SIG-M5 (cell line): Measurements from ENCODE around the gene SNUPN.
"Not testable (repeated sequence)": the region's sequence is repeated elsewhere in the genome, so short reads cannot be mapped to it uniquely, and the experiment has no call there.

Source experiments
- DNase-seq: peaks from one replicate; lab custom pipeline; 2025; lab: John Stamatoyannopoulos, UW

The SNUPN gene

DNA sequence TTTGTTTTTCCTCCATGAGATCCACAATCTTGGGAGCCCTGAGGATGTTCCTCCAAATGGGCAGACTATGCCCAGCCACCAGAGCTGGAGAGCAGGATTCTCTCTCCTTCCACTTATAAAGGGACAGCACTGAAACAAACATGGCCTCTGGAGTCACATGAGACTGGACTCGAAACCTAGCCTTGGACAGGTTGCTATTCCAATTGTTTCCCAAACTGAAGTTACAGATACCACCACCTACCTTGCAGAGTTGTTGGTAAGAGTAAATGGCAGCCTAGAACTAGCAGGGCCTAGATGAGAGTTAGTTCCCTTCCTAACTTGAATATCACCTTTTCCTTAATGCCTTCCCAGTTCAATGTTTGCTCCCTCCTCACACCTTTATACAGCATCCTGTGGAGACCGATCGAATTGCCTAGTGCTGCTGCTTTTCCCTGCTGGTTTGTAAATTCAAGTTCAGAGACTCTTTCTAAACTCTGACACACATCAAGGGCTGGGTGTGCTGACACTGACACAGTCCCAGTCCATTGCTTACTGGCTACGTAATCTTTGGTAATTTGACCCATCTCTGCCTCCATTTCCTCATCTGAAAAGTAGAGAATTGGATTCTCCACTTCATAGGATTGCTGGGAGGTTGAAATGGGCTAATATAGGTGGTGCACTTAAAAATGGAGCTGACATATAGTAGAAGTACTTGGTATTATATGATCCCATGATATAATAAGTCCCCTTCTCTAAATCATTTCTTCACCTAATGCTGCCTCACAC, 11.9 kb upstream of the SNUPN start:
- no peak for DNase-seq

DNA sequence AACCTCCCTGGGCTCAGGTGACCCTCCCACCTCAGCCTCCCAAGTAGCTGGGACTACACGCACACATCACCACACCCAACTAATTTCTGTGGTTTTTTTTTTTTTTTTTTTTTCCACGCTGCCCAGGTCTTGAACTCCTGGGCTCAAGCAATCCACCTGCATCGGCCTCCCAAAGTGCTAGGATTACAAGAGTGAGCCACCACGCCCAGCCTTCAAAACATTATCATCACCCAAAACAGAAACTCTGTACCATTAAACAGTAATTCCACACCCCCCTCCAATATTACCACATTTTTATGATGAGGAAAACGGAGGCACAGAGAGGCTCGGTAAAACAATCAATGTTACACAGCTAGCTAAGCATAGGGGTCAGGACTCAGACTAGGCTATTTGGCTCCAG, 10.5 kb upstream of the SNUPN start:
- no peak for DNase-seq

DNA sequence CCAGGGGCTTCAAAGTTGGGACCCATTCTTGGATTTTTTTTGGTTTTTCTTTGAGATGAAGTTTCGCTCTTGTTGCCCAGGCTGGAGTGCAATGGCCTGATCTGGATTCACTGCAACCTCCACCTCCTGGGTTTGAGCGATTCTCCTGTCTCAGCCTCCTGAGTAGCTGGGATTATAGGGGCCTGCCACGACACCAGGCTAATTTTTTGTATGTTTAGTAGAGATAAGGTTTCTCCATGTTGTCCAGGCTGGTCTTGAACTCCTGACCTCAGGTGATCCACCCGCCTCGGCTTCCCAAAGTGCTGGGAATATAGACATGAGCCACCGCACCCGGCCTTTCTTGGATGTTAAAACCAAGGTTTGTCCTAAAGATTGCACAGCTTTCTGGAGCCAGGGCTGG, 8.4 kb upstream of the SNUPN start:
- DNase-seq, result not testable (repeated sequence)

DNA sequence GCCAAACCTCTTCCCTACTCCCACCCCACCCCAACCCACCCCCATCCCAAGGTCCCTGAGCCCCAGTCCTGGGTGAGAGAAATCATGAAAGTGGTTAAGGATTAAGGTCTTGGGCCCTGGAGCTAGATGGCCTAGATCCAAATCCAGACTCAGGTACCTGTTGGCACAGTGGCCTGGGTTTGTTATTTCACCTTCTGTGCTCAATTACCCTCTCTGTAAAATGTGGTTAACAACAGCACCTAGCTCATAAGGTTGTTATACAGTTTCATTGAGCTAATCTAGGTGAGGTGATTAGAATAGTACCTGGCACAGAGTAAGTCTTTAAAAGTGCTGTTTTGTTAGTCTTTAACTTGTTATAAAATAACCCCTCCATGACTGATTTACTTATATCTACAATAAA, 6.4 kb upstream of the SNUPN start:
- no peak for DNase-seq

DNA sequence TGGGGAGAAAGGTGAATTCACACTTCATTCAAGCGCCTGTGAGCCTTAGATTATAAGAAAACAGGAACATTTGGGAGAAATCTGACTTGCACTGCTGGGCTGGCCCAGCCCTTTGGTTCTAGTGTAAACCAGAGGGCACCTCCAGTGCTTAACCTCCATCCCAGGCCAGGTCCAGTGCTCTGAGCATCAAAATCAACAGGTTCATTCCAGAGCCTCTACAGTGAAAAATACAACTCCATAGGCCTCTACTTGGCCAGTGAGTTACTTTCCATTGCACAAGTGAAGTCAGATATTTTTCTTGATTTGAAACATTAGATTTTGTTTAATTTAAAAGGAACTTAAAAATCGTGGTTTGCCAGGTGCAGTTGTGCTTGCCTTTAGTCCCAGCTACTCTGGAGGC, 3.0 kb downstream of the SNUPN start:
- no peak for DNase-seq

DNA sequence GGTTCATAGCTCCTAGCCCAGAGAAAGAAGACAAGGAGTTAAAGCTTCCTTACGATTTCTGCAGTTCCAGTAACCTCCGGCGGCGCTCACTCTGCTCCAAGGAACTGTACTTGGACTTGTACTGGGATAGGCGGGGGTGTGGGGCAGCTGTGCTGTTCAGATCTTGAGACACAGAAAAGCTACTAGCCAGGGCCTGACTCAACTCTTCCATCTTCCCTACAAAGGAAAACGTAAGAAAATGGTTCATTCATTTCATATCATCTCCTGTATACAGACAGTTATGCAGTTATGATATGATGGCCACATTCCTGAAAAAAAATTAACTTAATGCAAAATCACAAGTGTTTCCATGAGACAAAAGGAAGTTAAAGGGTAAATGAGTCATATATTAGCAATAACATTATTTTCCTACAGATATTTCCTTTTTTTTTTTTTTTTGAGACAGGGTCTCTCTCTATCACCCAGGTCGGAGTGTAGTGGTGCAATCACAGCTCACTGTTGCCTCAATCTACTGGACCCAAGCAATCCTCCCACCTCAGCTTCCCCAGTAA, 4.6 kb downstream of the SNUPN start:
- no peak for DNase-seq

- no peak for DNase-seq
Measured at GRCh38 chr15:75620058-75620820, 5.3 kb downstream of the SNUPN start.

- no peak for DNase-seq
Measured at GRCh38 chr15:75616766-75617165, 8.8 kb downstream of the SNUPN start.

GRCh38 chr15:75606711-75607699, 18.5 kb downstream of the SNUPN start:
- no peak for DNase-seq

DNA sequence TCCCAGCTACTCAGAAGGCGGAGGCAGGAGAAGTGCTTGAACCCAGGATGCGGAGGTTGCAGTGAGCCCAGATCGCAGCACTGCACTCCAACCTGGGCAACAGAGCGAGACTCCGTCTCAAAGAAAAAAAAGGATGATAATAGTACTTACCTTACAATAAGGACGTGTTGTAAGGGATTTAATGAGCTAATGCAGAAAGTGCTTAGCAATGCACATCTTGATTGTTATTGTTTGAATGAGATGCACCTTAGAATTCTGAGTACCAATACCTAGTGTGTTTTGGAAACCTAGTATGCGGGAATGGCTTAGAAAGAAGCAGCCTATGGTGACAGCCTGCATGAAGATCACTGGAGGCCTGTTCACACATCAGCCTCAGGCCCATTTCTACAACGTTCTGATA, 19.5 kb downstream of the SNUPN start:
- DNase-seq, result no peak

GRCh38 chr15:75599401-75599800, 26.1 kb downstream of the SNUPN start:
- DNase-seq, result no peak

GRCh38 chr15:75598361-75598760, 27.2 kb downstream of the SNUPN start:
- no peak for DNase-seq

DNA sequence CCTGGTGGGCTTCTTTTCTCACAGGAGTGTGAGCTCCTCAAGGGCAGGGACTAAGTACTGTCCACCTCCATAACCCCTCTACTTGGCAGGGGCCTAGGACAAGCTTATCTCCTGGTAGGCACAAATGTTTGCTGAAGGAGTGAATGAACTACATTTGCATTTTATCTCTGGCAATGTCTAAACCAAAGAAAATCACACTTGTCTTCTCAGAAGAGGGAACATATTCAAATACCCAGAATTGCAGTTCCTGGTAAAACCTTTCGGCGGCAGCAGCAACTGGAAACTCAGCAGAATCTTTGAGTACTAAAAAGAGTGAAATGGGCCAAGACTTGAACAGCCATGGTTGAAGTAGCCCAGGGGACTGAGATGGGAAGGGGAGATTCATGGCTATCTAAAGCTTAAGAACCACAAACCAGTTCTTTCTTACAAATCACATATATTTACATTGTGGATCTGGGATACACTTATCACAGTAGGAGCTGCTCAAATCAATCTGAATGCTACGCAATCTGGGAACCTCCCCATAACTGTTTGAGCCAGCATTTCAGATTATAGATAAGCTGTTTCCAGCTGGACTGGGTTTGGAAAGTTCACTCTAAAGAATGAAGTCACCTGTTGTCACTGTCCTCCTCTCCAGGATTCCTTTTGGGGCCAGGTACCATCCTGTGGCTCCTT, 27.7 kb downstream of the SNUPN start:
- no peak for DNase-seq

DNA sequence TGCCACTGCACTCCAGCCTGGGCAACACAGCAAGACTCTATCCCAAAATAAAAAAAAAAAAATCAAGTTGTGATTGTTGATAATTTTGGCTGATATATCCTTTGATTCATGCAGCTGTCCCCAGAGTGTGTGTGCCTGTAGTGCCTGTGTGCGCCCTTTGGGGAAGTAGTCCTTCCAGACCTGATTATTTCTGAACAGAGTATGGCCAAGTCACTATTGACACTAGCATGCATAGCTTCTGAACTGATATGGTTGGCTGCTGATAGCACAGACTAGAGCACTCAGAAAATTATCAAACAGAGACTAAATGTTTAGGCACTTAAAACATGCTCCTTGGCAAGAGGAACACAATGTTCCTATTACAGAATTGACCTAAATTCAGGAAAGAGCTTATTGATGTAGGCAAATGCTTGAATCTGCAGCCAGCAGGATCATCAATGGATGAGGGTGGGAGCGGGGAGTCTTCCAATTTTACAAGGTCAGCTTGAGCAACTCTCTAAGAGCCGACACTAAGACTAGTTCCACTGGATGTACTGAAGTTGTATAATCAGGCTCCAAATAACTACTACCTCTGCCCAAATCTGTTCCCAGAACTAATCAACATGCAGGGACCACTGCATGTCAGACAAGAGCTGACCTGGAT, 28.7 kb downstream of the SNUPN start:
- no peak for DNase-seq

DNA sequence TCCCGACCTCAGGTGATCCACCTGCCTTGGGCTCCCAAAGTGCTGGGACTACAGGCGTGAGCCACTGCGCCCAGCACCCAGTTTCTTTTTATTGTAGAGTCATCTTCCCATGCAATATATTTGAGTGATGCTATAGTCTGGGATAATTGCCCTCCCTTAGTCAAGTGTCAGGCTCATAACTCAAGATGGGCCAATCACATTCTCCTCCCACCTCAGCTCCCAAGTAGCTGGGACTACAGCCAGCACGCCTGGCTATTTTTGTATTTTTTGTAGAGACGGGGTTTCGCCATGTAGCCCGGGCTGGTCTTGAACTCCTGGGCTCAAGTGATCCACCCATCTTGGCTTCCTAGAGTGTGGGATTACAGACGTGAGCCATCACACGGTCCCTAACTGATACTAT, 31.2 kb downstream of the SNUPN start:
- DNase-seq, result no peak

DNA sequence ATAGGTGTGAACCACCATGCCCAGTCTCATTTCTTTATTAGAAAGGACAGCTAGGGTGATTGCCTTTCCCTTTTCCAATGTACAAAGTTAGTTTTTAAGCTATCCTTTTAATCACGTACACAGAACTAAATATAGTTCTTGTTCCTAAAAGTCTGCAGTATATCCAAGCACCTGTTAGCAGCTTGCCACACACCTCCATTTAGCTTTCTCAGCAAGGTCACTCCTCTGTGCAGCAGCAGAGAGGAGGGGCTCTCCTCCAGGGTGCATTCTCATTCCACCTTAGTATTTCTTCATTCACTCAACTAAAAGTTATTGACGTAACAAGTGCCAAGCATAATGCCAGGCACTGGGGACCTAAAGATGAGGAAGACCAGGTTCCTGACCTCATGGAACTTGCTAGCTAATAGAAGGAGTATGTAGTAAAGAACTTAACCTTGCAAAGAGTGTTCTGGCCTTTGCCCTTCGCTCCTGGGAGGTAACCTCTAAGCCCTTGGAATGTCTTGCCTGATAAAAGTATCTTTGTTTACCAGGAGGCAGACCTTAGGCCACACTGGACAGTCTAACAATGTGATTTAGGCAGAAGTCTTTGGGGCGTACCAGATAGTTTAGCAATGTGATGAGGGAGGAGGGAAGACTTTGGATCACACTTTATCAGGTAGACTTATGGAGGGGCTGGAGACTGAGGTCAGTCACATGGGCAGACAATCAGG, 33.7 kb downstream of the SNUPN start:
- no peak for DNase-seq

GRCh38 chr15:75590239-75590638, 35.3 kb downstream of the SNUPN start:
- no peak for DNase-seq

DNA sequence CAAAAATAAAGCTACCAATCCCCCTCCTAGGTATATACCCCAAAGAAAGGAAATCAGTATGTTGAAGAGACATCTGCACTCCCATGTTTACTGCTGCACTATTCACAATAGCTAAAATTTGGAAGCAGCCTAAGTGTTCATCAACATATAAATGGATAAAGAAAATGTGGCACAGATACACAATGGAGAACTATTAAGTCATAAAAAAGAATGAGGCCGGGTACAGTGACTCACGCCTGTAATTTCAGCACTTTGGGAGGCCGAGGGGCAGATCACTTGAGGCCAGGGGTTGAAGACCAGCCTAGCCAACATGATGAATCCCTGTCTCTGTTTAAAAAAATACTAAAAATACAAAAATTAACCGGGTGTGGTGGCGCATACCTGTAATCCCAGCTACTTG, 36.5 kb downstream of the SNUPN start:
- no peak for DNase-seq

DNA sequence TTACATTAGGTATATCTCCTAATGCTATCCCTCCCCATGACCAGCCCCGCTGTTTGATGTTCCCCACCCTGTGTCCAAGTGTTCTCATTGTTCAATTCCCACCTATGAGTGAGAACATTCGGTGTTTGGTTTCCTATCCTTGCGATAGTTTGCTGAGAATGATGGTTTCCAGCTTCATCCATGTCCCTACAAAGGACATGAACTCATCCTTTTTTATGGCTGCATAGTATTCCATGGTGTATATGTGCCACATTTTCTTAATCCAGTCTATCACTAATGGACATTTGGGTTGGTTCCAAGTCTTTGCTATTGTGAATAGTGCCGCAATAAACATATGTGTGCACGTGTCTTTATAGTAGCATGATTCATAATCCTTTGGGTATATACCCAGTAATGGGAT, 39.1 kb downstream of the SNUPN start:
- not testable (repeated sequence) for DNase-seq

GRCh38 chr15:75584121-75584520, 41.4 kb downstream of the SNUPN start:
- DNase-seq, result no peak
